ENCODE data around the gene ZNHIT2.
"Not testable (repeated sequence)": the region's sequence is repeated elsewhere in the genome, so short reads cannot be mapped to it uniquely, and the experiment has no call there.

ZNHIT2 gene

GRCh38 chr11:65119670-65119995 is 2.1 kb upstream of the ZNHIT2 start:
- DNase-seq (ENCODE audit: low spot score) = no peak

GRCh38 chr11:65118891-65119669 is 1.6 kb upstream of the ZNHIT2 start:
- DNase-seq (ENCODE audit: low spot score) = not testable (repeated sequence)

- no peak for DNase-seq (ENCODE audit: low spot score)
Measured at GRCh38 chr11:65118097-65118837, 766 bp upstream of the ZNHIT2 start.

GRCh38 chr11:65116370-65117205 is 913 bp downstream of the ZNHIT2 start:
- DNase-seq (ENCODE audit: low spot score) = no peak

GRCh38 chr11:65115361-65116082 is 2.0 kb downstream of the ZNHIT2 start:
- DNase-seq (ENCODE audit: low spot score) = no peak

GRCh38 chr11:65114538-65115171 is 2.8 kb downstream of the ZNHIT2 start:
- no peak for DNase-seq (ENCODE audit: low spot score)

- DNase-seq (ENCODE audit: low spot score) = no peak
Measured at GRCh38 chr11:65113839-65114238, 3.7 kb downstream of the ZNHIT2 start.

GRCh38 chr11:65113361-65113756 is 4.1 kb downstream of the ZNHIT2 start:
- peak; percentile 36 for DNase-seq (ENCODE audit: low spot score)

- DNase-seq (ENCODE audit: low spot score) = peak; percentile 73
Measured at GRCh38 chr11:65112546-65113360, 4.7 kb downstream of the ZNHIT2 start.

GRCh38 chr11:65111744-65112545 is 5.6 kb downstream of the ZNHIT2 start, which contains the start of gene TM7SF2:
TSS of gene TM7SF2 (plus strand) at chr11:65111872. CDS start at chr11:65112016, 144 bp downstream.
- DNase-seq (ENCODE audit: low spot score) = peak; percentile 97

GRCh38 chr11:65111159-65111743 is 6.2 kb downstream of the ZNHIT2 start:
- DNase-seq (ENCODE audit: low spot score) = no peak

- DNase-seq (ENCODE audit: low spot score) = peak; percentile 88
Measured at GRCh38 chr11:65110354-65110861, 7.1 kb downstream of the ZNHIT2 start.

GRCh38 chr11:65109231-65110198 is 8.0 kb downstream of the ZNHIT2 start:
- DNase-seq (ENCODE audit: low spot score) = no peak

- DNase-seq (ENCODE audit: low spot score) = no peak
Measured at GRCh38 chr11:65108469-65109123, 8.9 kb downstream of the ZNHIT2 start.

GRCh38 chr11:65107751-65108468 is 9.6 kb downstream of the ZNHIT2 start:
- DNase-seq (ENCODE audit: low spot score) = no peak

- DNase-seq (ENCODE audit: low spot score) = no peak
Measured at GRCh38 chr11:65107078-65107477, 10.4 kb downstream of the ZNHIT2 start.

- DNase-seq (ENCODE audit: low spot score) = no peak
Measured at GRCh38 chr11:65104628-65105027, 12.9 kb downstream of the ZNHIT2 start.

Measured in HuH-7 (cell line).